H9 (cell line): ENCODE results near the gene NUPR1. TPM values are rescaled to one million over a fixed set of nuclear protein-coding genes. Genes with fewer than 3 reads are reported as not detected.

Experiments
- DNase-seq: peaks from one replicate; pipeline ENCODE4 v3.0.0-alpha.2; 2017
- H2AFZ ChIP-seq: one replicate; pipeline ENCODE4 v1.6.1; 2013; ENCODE audit warnings: mild to moderate bottlenecking, low read length, control low read depth, moderate library complexity
- H2AK5ac ChIP-seq: 2 replicates; pipeline ENCODE4 v1.6.1; 2013; ENCODE audit warnings: low read length, control low read depth, mixed read lengths; ENCODE audit not compliant: insufficient read length
- H2BK120ac ChIP-seq: one replicate; pipeline ENCODE4 v1.6.1; 2013; ENCODE audit warnings: low read depth, mild to moderate bottlenecking, low read length, control low read depth, inconsistent platforms; ENCODE audit not compliant: poor library complexity, severe bottlenecking
- H2BK12ac ChIP-seq: 2 replicates; pipeline ENCODE4 v1.6.1; 2013; ENCODE audit warnings: low read length, control low read depth, mixed read lengths, low read depth; ENCODE audit not compliant: insufficient read length
- H2BK15ac ChIP-seq: 2 replicates; pipeline ENCODE4 v1.6.1; 2013; ENCODE audit warnings: low read depth, low read length, control low read depth
- H2BK20ac ChIP-seq: one replicate; pipeline ENCODE4 v1.6.1; 2013; ENCODE audit warnings: low read depth, mild to moderate bottlenecking, low read length, control low read depth, inconsistent platforms; ENCODE audit not compliant: poor library complexity, severe bottlenecking
- H2BK5ac ChIP-seq: 2 replicates; pipeline ENCODE4 v1.6.1; 2013; ENCODE audit warnings: low read length, control low read depth, mixed read lengths; ENCODE audit not compliant: insufficient read length
- H3K14ac ChIP-seq: 2 replicates; pipeline ENCODE4 v1.6.1; 2013; ENCODE audit warnings: low read length, control low read depth; ENCODE audit not compliant: insufficient read depth
- H3K18ac ChIP-seq: 2 replicates; pipeline ENCODE4 v1.6.1; 2013; ENCODE audit warnings: low read depth, mild to moderate bottlenecking, mixed read lengths, low read length, control low read depth; ENCODE audit not compliant: insufficient read length
- H3K23ac ChIP-seq: 2 replicates; pipeline ENCODE4 v1.6.1; 2013; ENCODE audit warnings: low read length, control low read depth, mixed read lengths, low read depth; ENCODE audit not compliant: insufficient read length
- H3K23me2 ChIP-seq: 2 replicates; pipeline ENCODE4 v1.6.1; 2013; ENCODE audit warnings: low read depth, mild to moderate bottlenecking, mixed read lengths, low read length, control low read depth; ENCODE audit not compliant: insufficient read length, poor library complexity, severe bottlenecking
- H3K27ac ChIP-seq: 2 replicates; pipeline ENCODE4 v1.5.1; 2013; ENCODE audit warnings: low read length, control low read depth, mixed read lengths, low read depth; ENCODE audit not compliant: insufficient read length
- H3K27me3 ChIP-seq: 2 replicates; pipeline ENCODE4 v1.6.1; 2013; ENCODE audit warnings: low read length, control low read depth, inconsistent platforms; ENCODE audit not compliant: insufficient read depth
- H3K4ac ChIP-seq: 2 replicates; pipeline ENCODE4 v1.6.1; 2013; ENCODE audit warnings: low read depth, mild to moderate bottlenecking, control low read depth, inconsistent platforms, low read length, moderate library complexity
- H3K4me1 ChIP-seq: 2 replicates; pipeline ENCODE4 v1.6.1; 2013; ENCODE audit warnings: low read length, control low read depth, inconsistent platforms; ENCODE audit not compliant: insufficient read depth
- H3K4me2 ChIP-seq: 2 replicates; pipeline ENCODE4 v1.6.1; 2013; ENCODE audit warnings: low read length, control low read depth, mixed read lengths; ENCODE audit not compliant: insufficient read length, insufficient read depth
- H3K56ac ChIP-seq: 2 replicates; pipeline ENCODE4 v1.6.1; 2013; ENCODE audit warnings: low read depth, mild to moderate bottlenecking, mixed read lengths, low read length, control low read depth; ENCODE audit not compliant: insufficient read length
- H3K79me1 ChIP-seq: 2 replicates; pipeline ENCODE4 v1.6.1; 2013; ENCODE audit warnings: low read depth, mild to moderate bottlenecking, moderate library complexity, low read length, control low read depth, inconsistent platforms; ENCODE audit not compliant: insufficient read depth, poor library complexity, severe bottlenecking
- H3K79me2 ChIP-seq: 2 replicates; pipeline ENCODE4 v1.6.1; 2013; ENCODE audit warnings: low read length, control low read depth, inconsistent platforms; ENCODE audit not compliant: insufficient read depth
- H3K9ac ChIP-seq: 2 replicates; pipeline ENCODE4 v1.6.1; 2013; ENCODE audit warnings: low read length, control low read depth, mixed read lengths; ENCODE audit not compliant: insufficient read length; ENCODE audit errors: extremely low read depth
- H3K9me3 ChIP-seq: one replicate; pipeline ENCODE4 v1.6.1; 2013; ENCODE audit warnings: low read depth, low read length, inconsistent platforms; ENCODE audit not compliant: control insufficient read depth
- H3T11ph ChIP-seq: one replicate; pipeline ENCODE4 v1.6.1; 2013; ENCODE audit warnings: mild to moderate bottlenecking, low read length, control low read depth, inconsistent platforms
- H4K20me1 ChIP-seq: one replicate; pipeline ENCODE4 v1.6.1; 2013; ENCODE audit not compliant: control insufficient read depth, insufficient read length, insufficient read depth
- H4K5ac ChIP-seq: 2 replicates; pipeline ENCODE4 v1.6.1; 2013; ENCODE audit warnings: low read depth, mild to moderate bottlenecking, mixed read lengths, low read length, control low read depth; ENCODE audit not compliant: insufficient read length
- H4K8ac ChIP-seq: replicated peaks from 2 replicates; pipeline ENCODE4 v1.6.1; 2013; ENCODE audit warnings: low read length, control low read depth, mixed read lengths, low read depth; ENCODE audit not compliant: insufficient read length
- H4K91ac ChIP-seq: 2 replicates; pipeline ENCODE4 v1.6.1; 2013; ENCODE audit warnings: low read depth, mild to moderate bottlenecking, moderate library complexity, mixed read lengths, low read length, control low read depth; ENCODE audit not compliant: insufficient read length
- H3K27ac Mint-ChIP-seq, 3 experiments: 2 replicates in 2 of 3; 3 replicates in 1 of 3; pipeline ENCODE4 v1.8.0; 2020 to 2021; ENCODE audit warnings: mixed read lengths in 3 of 3, mild to moderate bottlenecking in 1 of 3, moderate library complexity in 1 of 3
- H3K27me3 Mint-ChIP-seq: 2 replicates; pipeline ENCODE4 v1.8.0; 2021; ENCODE audit warnings: low read depth, mild to moderate bottlenecking, moderate library complexity, mixed read lengths
- H3K36me3 Mint-ChIP-seq, 3 experiments: 2 replicates in 2 of 3; 3 replicates in 1 of 3; pipeline ENCODE4 v1.8.0; 2020 to 2021; ENCODE audit warnings: low read depth in 3 of 3, mixed read lengths in 3 of 3; ENCODE audit not compliant: insufficient read depth in 1 of 3
- H3K4me1 Mint-ChIP-seq, 2 experiments: 2 replicates each; pipeline ENCODE4 v1.8.0; 2020; ENCODE audit warnings: mixed read lengths in 2 of 2
- H3K4me3 Mint-ChIP-seq, 2 experiments: 2 replicates in 1 of 2; 3 replicates in 1 of 2; pipeline ENCODE4 v1.8.0; 2020 to 2021; ENCODE audit warnings: mild to moderate bottlenecking in 2 of 2, mixed read lengths in 2 of 2, moderate library complexity in 1 of 2
- H3K9me3 Mint-ChIP-seq, 2 experiments: 2 replicates in 1 of 2; 3 replicates in 1 of 2; pipeline ENCODE4 v1.8.0; 2020; ENCODE audit warnings: mild to moderate bottlenecking in 2 of 2, mixed read lengths in 2 of 2, moderate library complexity in 1 of 2
- CTCF ChIP-seq: fragments of 200-600 bp; sonication (generic); conservative IDR thresholded peaks from 3 replicates; pipeline ENCODE4 v1.8.0; 2021; ENCODE audit warnings: antibody characterized with exemption, mild to moderate bottlenecking
- WGBS: extraction: QIAGEN DNeasy Blood & Tissue Kit; methylation state at CpG from one replicate; pipeline ENCODE4 v1.1.7; 2013; ENCODE audit warnings: missing lambda C conversion rate, low lambda C conversion rate, mixed read lengths; ENCODE audit not compliant: insufficient read length; ENCODE audit errors: extremely low coverage; 5-methylcytosine and 5-hydroxymethylcytosine counted together
- total RNA-seq: library from RNA; stranded (reverse); gene quantifications from 2 replicates; pipeline ENCODE4 v1.2.1, GENCODE V29; 2021

Gene NUPR1
- total RNA-seq, 1 experiment from 2014 or later = 0.35 TPM

GRCh38 chr16:28563218-28563617, 24.4 kb upstream of the NUPR1 start:
- Mint-ChIP-seq H3K4me3 (no peak overlapping the region), H3K4me1 (no peaks in the 10 kb centered on the region), H3K9me3 (peaks cover 19 to 23% of the 10 kb centered on the region in 2 experiments), H3K36me3 (peaks cover 27 to 33% (median 32%) of the 10 kb centered on the region in 3 experiments), H3K27ac (no peak overlapping the region), H3K27me3 (no peaks in the 10 kb centered on the region)
- H3T11ph ChIP-seq = no peak overlapping the region
- WGBS = no CpG with 5 or more reads among the region's 6 CpGs
- no peak overlapping the region for H3K9ac ChIP-seq
- H3K27me3 ChIP-seq = no peaks in the 10 kb centered on the region
- no peak overlapping the region for H2BK5ac ChIP-seq
- H3K14ac ChIP-seq = no peak overlapping the region
- peaks cover 3% of the 10 kb centered on the region for H3K79me1 ChIP-seq
- no peak overlapping the region for H3K56ac ChIP-seq
- H3K23ac ChIP-seq = no peak overlapping the region
- no peak overlapping the region for H4K5ac ChIP-seq
- H2AK5ac ChIP-seq = no peak overlapping the region
- no peak overlapping the region for H2BK12ac ChIP-seq
- DNase-seq = no peak
- no peak for TF ChIP-seq CTCF
- peaks cover 15% of the 10 kb centered on the region for H3K9me3 ChIP-seq
- no peaks in the 10 kb centered on the region for H3K79me2 ChIP-seq
- no peak overlapping the region for H3K18ac ChIP-seq
- H4K91ac ChIP-seq = no peak overlapping the region
- H2BK20ac ChIP-seq = no peak overlapping the region
- H2BK15ac ChIP-seq = no peak overlapping the region
- no peaks in the 10 kb centered on the region for H4K20me1 ChIP-seq
- no peaks in the 10 kb centered on the region for H3K23me2 ChIP-seq
- H2AFZ ChIP-seq = no peak overlapping the region
- H3K4me1 ChIP-seq = no peaks in the 10 kb centered on the region
- H3K27ac ChIP-seq = no peak overlapping the region
- H3K4ac ChIP-seq = no peak overlapping the region
- H4K8ac ChIP-seq = no peak overlapping the region
- H2BK120ac ChIP-seq = no peak overlapping the region
- H3K4me2 ChIP-seq = no peak overlapping the region
